Measurements from ENCODE around the gene SPSB2.

GRCh38 chr12:6860116-6860515, 13.0 kb downstream of the SPSB2 start:
- TF ChIP-seq, protein P1, sequence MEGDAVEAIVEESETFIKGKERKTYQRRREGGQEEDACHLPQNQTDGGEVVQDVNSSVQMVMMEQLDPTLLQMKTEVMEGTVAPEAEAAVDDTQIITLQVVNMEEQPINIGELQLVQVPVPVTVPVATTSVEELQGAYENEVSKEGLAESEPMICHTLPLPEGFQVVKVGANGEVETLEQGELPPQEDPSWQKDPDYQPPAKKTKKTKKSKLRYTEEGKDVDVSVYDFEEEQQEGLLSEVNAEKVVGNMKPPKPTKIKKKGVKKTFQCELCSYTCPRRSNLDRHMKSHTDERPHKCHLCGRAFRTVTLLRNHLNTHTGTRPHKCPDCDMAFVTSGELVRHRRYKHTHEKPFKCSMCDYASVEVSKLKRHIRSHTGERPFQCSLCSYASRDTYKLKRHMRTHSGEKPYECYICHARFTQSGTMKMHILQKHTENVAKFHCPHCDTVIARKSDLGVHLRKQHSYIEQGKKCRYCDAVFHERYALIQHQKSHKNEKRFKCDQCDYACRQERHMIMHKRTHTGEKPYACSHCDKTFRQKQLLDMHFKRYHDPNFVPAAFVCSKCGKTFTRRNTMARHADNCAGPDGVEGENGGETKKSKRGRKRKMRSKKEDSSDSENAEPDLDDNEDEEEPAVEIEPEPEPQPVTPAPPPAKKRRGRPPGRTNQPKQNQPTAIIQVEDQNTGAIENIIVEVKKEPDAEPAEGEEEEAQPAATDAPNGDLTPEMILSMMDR (IDR thresholded peaks at IDR 0.05), result no peak
- TF ChIP-seq POLR2A (IDR thresholded peaks at IDR 0.05) (no peak), POLR2AphosphoS5 (IDR thresholded peaks at IDR 0.05) (no peak), EP300 (IDR thresholded peaks at IDR 0.05) (no peak)
